ENCODE measurements around the gene ADIPOR2. TPM values are rescaled to one million over a fixed set of nuclear protein-coding genes. Genes with fewer than 3 reads are reported as not detected.

ADIPOR2 gene
- total RNA-seq, 2 experiments from 2014 or later = 50.2 to 51.3 TPM

DNA sequence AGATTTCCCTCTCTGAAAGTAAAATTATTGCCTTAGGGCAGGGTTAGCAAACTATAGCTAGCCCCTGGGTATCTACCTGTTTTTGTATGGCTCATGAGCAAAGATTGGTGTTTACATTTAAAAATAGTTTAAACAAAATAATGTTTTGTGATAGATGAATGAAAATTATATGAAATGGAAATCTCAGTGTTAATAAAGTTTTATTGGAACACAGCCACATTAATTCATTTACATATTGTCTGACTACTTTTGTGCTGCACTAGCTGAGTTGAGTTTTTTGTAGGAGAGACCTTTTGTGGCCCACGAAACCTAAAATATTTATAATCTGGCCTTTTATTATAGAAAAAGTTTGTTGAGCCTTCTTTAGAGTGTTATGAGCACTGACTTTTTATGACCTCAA, 48.5 kb downstream of the ADIPOR2 start:
- POLR2A ChIA-PET = no interaction called here
- Mint-ChIP-seq H3K27ac (no peak overlapping the region), H3K4me1 (peaks cover 5% of the 10 kb centered on the region), H3K36me3 (peaks cover 22% of the 10 kb centered on the region), H3K9me3 (no peaks in the 10 kb centered on the region), H3K27me3 (no peaks in the 10 kb centered on the region), H3K4me3 (no peak overlapping the region)
- DNase-seq (no peak), ATAC-seq (ENCODE audit: low read depth) (no peak)

DNA sequence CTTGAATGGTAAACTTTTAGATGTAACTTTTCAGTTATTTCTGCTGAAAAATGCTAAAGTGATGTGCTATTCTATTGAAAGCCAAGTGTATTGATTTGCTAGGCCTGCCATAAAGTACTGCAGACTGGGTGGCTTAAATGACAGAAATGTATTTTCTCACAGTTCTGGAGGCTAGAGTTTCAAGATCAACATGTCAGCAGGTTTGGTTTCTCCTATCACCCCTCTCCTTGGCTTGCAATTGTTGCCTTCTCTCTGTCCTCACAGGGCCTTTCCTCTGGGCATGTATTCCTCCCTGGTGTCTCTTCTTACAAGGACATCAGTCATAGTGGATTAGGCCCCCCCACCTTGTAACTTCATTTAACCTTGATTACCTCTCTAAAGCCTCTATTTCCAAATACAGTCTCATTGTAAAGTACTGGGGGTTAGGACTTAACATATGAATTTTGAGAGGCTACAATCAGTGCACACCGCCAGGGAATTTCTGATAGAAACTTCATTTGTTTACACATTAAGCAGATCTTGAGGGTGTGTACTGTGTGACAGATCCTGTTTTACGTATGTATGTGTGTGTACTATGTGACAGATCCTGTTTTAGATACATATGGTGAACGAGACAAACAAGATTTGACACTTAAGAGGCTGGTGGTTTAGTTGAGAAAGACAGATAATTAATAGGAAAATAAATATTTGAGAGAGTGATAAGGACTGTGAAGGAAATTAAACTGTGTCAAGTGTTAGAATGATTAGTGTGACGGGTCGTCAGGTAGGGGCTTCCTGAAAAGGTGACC, 49.5 kb downstream of the ADIPOR2 start:
- DNase-seq (no peak), ATAC-seq (ENCODE audit: low read depth) (no peak)
- peaks cover 5% of the 10 kb centered on the region for H3K4me1 Mint-ChIP-seq
- H3K36me3 Mint-ChIP-seq = peaks cover 24% of the 10 kb centered on the region
- no peak overlapping the region for H3K4me3 Mint-ChIP-seq
- POLR2A ChIA-PET = no interaction called here
- H3K9me3 Mint-ChIP-seq = no peaks in the 10 kb centered on the region
- no peaks in the 10 kb centered on the region for H3K27me3 Mint-ChIP-seq
- H3K27ac Mint-ChIP-seq = no peak overlapping the region

- ATAC-seq (ENCODE audit: low read depth) (no peak), DNase-seq (no peak)
- H3K4me1 Mint-ChIP-seq = peaks cover 7% of the 10 kb centered on the region
- H3K27ac Mint-ChIP-seq = no peak overlapping the region
- peaks cover 27% of the 10 kb centered on the region for H3K36me3 Mint-ChIP-seq
- H3K9me3 Mint-ChIP-seq = peaks cover 6% of the 10 kb centered on the region
- POLR2A ChIA-PET = no interaction called here
- no peak overlapping the region for H3K4me3 Mint-ChIP-seq
- H3K27me3 Mint-ChIP-seq = no peaks in the 10 kb centered on the region
Measured at GRCh38 chr12:1741154-1741949, 50.5 kb downstream of the ADIPOR2 start.

- H3K27me3 Mint-ChIP-seq = no peaks in the 10 kb centered on the region
- H3K9me3 Mint-ChIP-seq = peaks cover 13% of the 10 kb centered on the region
- DNase-seq (no peak), ATAC-seq (ENCODE audit: low read depth) (no peak)
- POLR2A ChIA-PET = no interaction called here
- peaks cover 7% of the 10 kb centered on the region for H3K4me1 Mint-ChIP-seq
- H3K27ac Mint-ChIP-seq = no peak overlapping the region
- peaks cover 51% of the 10 kb centered on the region for H3K36me3 Mint-ChIP-seq
- H3K4me3 Mint-ChIP-seq = no peak overlapping the region
Measured at GRCh38 chr12:1744932-1745331, 54.1 kb downstream of the ADIPOR2 start.

- no peaks in the 10 kb centered on the region for H3K27me3 Mint-ChIP-seq
- H3K4me3 Mint-ChIP-seq = no peak overlapping the region
- ATAC-seq (ENCODE audit: low read depth) (no peak), DNase-seq (no peak)
- H3K27ac Mint-ChIP-seq = no peak overlapping the region
- H3K4me1 Mint-ChIP-seq = peaks cover 5% of the 10 kb centered on the region
- POLR2A ChIA-PET = no interaction called here
- peaks cover 50% of the 10 kb centered on the region for H3K36me3 Mint-ChIP-seq
- H3K9me3 Mint-ChIP-seq = peaks cover 13% of the 10 kb centered on the region
Measured at GRCh38 chr12:1747609-1748008, 56.7 kb downstream of the ADIPOR2 start.

DNA sequence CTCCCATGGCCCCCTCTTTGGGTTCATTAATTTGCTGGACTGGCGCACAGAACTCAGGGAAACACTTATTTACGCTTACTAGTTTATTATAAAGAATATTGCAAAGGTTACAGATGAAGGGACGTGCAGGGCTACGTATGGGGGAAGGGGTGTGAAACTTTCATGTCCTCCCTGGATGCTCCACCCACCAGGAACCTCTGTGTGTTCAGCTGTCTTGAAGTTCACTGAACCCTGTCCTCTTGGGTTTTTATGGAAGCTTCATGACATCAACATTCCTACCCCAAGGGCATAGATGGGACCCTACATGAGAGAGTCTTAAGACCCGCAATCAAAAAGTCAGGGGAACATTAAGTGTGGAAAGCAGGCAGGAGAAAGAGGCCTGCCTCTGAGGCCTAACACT, 58.1 kb downstream of the ADIPOR2 start:
- peaks cover 13% of the 10 kb centered on the region for H3K9me3 Mint-ChIP-seq
- peaks cover 45% of the 10 kb centered on the region for H3K36me3 Mint-ChIP-seq
- POLR2A ChIA-PET = no interaction called here
- ATAC-seq (ENCODE audit: low read depth) (no peak), DNase-seq (no peak)
- H3K4me1 Mint-ChIP-seq = peaks cover 5% of the 10 kb centered on the region
- no peaks in the 10 kb centered on the region for H3K27me3 Mint-ChIP-seq
- H3K4me3 Mint-ChIP-seq = no peak overlapping the region
- H3K27ac Mint-ChIP-seq = no peak overlapping the region

- DNase-seq = no peak
- POLR2A ChIA-PET = no interaction called here
- peaks cover 5% of the 10 kb centered on the region for H3K4me1 Mint-ChIP-seq
- no peak overlapping the region for H3K4me3 Mint-ChIP-seq
- H3K27ac Mint-ChIP-seq = no peak overlapping the region
- no peak for ATAC-seq (ENCODE audit: low read depth)
- peaks cover 13% of the 10 kb centered on the region for H3K9me3 Mint-ChIP-seq
- H3K27me3 Mint-ChIP-seq = no peaks in the 10 kb centered on the region
- peaks cover 47% of the 10 kb centered on the region for H3K36me3 Mint-ChIP-seq
Measured at GRCh38 chr12:1750300-1750699, 59.4 kb downstream of the ADIPOR2 start.

DNA sequence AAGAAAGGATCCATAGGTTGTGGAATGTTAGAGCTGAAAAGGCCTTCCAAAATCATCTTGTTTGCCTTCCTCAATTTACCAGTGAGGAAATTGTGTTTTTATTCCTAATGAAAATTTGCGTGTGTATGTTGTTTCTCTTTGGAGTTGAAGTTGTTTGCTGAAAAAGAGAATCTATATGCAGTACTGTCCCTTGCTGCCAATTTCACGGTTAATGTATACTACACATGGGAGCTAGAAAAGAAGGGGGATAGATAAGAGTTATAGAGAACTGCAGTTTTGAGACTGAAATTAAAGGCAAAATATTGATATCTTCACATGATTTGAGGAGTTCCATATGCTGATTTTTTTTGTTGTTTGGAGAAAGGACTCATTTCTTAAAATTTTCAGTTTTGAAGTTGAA, 67.5 kb downstream of the ADIPOR2 start:
- peaks cover 4% of the 10 kb centered on the region for H3K4me1 Mint-ChIP-seq
- POLR2A ChIA-PET = no interaction called here
- no peak overlapping the region for H3K4me3 Mint-ChIP-seq
- no peak for DNase-seq
- no peak for ATAC-seq (ENCODE audit: low read depth)
- no peaks in the 10 kb centered on the region for H3K9me3 Mint-ChIP-seq
- no peak overlapping the region for H3K27ac Mint-ChIP-seq
- H3K27me3 Mint-ChIP-seq = no peaks in the 10 kb centered on the region
- peaks cover 37% of the 10 kb centered on the region for H3K36me3 Mint-ChIP-seq

DNA sequence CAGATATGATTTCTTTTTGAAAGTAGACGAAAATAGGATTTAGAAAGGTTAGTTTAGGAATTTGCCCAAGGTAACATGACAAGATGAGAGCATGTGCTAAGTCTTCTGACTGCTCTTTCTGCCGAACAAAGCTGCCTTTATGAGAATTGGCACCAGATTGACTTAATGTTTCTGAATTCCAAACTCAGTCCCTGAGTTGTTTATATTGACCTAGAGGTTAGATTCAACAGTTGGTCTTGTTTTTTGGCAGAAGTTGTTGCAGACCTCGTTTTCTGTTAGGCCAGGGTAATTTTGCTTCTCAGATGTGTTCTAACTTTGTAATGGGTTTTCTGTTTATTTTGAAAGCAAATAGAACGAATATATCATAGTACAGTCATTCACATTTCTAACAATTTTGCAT, 68.0 kb downstream of the ADIPOR2 start:
- Mint-ChIP-seq H3K4me1 (peaks cover 5% of the 10 kb centered on the region), H3K36me3 (peaks cover 40% of the 10 kb centered on the region), H3K4me3 (no peak overlapping the region), H3K27ac (no peak overlapping the region), H3K9me3 (no peaks in the 10 kb centered on the region), H3K27me3 (no peaks in the 10 kb centered on the region)
- POLR2A ChIA-PET = no interaction called here
- ATAC-seq (ENCODE audit: low read depth) (no peak), DNase-seq (no peak)

DNA sequence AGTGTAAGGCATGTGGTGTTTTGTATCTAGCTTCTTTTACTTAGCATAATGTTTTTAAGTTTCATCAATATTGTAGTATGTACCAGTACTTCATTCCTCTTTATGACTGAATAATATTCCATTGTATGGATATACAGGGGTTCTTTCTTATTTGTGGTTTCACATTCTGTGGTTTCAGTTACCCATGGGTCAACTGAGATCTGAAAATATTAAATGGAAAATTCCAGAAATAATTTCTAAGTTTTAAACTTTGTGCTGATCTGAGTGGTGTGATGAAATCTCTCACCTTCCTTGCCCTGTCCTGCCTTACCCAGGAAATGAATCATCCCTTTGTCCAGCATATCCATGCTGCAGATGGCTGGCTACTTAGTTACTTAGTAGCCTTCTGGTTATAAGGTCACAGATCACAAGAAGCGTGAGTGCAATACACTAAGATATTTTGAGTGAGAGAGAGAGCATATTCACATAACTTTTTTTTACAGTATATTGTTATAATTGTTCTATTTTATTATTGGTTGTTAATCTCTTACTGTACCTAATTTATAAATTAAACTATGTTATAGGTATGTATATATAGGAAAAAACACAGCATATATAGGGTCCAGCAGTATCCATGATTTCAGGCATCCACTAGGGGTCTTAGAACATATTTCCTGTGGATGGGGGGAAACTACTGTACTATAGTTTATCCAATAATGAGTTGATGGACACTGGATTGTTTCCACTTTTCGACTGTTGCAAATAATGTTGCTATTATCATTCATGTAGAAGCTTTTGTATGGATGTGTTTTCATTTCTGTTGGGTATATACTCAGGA, 69.9 kb downstream of the ADIPOR2 start:
- ATAC-seq (ENCODE audit: low read depth) = no peak
- POLR2A ChIA-PET = no interaction called here
- Mint-ChIP-seq H3K27ac (no peak overlapping the region), H3K36me3 (peaks cover 36% of the 10 kb centered on the region), H3K27me3 (no peaks in the 10 kb centered on the region), H3K4me3 (no peak overlapping the region), H3K9me3 (no peaks in the 10 kb centered on the region), H3K4me1 (peaks cover 5% of the 10 kb centered on the region)
- DNase-seq = no peak

DNA sequence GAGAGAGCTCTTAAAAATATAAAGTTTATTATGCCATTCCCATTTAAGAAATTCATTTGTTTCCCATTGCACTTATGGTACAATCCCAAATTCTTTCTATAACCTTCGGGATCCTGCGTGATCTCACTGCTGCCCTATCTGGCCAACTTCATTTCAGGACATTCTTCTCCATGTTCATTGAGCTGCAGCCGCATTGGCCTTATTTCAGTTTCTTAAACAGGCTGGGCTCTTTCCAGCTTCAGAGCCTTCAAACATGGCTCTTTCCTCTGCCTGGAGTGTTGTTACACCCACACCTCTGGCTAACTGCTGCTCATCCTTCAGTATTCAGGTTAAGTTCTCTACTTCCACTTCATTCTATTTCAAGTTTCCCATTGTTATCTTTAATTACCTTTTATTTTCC, 71.0 kb downstream of the ADIPOR2 start:
- Mint-ChIP-seq H3K27ac (no peak overlapping the region), H3K4me1 (peaks cover 4% of the 10 kb centered on the region), H3K4me3 (no peak overlapping the region), H3K36me3 (peaks cover 32% of the 10 kb centered on the region), H3K9me3 (no peaks in the 10 kb centered on the region), H3K27me3 (no peaks in the 10 kb centered on the region)
- POLR2A ChIA-PET = no interaction called here
- no peak for ATAC-seq (ENCODE audit: low read depth)
- no peak for DNase-seq

- Mint-ChIP-seq H3K4me1 (peaks cover 4% of the 10 kb centered on the region), H3K27ac (no peak overlapping the region), H3K36me3 (peaks cover 23% of the 10 kb centered on the region), H3K4me3 (no peak overlapping the region), H3K27me3 (no peaks in the 10 kb centered on the region), H3K9me3 (no peaks in the 10 kb centered on the region)
- DNase-seq (no peak), ATAC-seq (ENCODE audit: low read depth) (no peak)
- POLR2A ChIA-PET = no interaction called here
Measured at GRCh38 chr12:1763153-1763552, 72.3 kb downstream of the ADIPOR2 start.

GRCh38 chr12:1766110-1766509, 75.2 kb downstream of the ADIPOR2 start:
- no peaks in the 10 kb centered on the region for H3K9me3 Mint-ChIP-seq
- DNase-seq = no peak
- H3K4me1 Mint-ChIP-seq = peaks cover 3% of the 10 kb centered on the region
- no peak overlapping the region for H3K27ac Mint-ChIP-seq
- H3K27me3 Mint-ChIP-seq = no peaks in the 10 kb centered on the region
- H3K36me3 Mint-ChIP-seq = peaks cover 6% of the 10 kb centered on the region
- POLR2A ChIA-PET = no interaction called here
- no peak for ATAC-seq (ENCODE audit: low read depth)
- H3K4me3 Mint-ChIP-seq = no peak overlapping the region

All from activated naive CD8-positive, alpha-beta T cell treated with anti-CD3 and anti-CD28 coated beads, Interleukin-2, amount 10 ng/mL, durations not matched to agents 7 days and 5 days (primary cell).